ENCODE data around the gene RABIF.

RABIF gene

DNA sequence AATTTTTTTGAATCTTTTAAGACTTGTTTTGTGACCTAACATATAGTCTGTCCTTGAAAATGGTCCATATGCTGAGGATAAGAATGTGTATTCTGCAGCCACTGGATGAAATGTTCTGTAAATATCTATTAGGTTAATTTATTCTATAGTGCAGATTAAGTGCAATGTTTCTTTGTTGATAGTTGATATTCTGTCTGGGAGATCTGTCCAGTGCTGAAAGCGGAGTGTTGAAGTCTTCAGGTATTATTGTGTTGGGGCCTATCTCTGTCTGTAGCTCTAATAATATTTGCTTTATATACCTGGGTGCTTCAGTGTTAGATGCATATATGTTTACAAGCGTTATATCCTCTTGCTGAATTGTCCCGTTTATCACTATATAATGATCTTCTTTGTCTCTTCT, 45.8 kb upstream of the RABIF start:
- no peak overlapping the region for H3K4me3 ChIP-seq (replicated peaks; ENCODE audit: insufficient read depth, low read length)
- H3K27ac ChIP-seq (replicated peaks) = no peak overlapping the region
- no peak for TF ChIP-seq SPI1 (IDR thresholded peaks at IDR 0.05; ENCODE audit: borderline replicate concordance, low read depth)
- TF ChIP-seq GABPA (IDR thresholded peaks at IDR 0.05; ENCODE audit: low read depth) = no peak
- TF ChIP-seq, protein P1, sequence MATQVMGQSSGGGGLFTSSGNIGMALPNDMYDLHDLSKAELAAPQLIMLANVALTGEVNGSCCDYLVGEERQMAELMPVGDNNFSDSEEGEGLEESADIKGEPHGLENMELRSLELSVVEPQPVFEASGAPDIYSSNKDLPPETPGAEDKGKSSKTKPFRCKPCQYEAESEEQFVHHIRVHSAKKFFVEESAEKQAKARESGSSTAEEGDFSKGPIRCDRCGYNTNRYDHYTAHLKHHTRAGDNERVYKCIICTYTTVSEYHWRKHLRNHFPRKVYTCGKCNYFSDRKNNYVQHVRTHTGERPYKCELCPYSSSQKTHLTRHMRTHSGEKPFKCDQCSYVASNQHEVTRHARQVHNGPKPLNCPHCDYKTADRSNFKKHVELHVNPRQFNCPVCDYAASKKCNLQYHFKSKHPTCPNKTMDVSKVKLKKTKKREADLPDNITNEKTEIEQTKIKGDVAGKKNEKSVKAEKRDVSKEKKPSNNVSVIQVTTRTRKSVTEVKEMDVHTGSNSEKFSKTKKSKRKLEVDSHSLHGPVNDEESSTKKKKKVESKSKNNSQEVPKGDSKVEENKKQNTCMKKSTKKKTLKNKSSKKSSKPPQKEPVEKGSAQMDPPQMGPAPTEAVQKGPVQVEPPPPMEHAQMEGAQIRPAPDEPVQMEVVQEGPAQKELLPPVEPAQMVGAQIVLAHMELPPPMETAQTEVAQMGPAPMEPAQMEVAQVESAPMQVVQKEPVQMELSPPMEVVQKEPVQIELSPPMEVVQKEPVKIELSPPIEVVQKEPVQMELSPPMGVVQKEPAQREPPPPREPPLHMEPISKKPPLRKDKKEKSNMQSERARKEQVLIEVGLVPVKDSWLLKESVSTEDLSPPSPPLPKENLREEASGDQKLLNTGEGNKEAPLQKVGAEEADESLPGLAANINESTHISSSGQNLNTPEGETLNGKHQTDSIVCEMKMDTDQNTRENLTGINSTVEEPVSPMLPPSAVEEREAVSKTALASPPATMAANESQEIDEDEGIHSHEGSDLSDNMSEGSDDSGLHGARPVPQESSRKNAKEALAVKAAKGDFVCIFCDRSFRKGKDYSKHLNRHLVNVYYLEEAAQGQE (IDR thresholded peaks at IDR 0.05; ENCODE audit: insufficient replicate concordance, low read depth) = peak; percentile 87
- no peak for TF ChIP-seq POLR2AphosphoS5 (IDR thresholded peaks at IDR 0.05; ENCODE audit: low read depth)
- H3K27me3 ChIP-seq (ENCODE audit: insufficient read depth, poor library complexity, severe bottlenecking) = no peaks in the 10 kb centered on the region
- DNase-seq (ENCODE audit: low read depth in 1 of 2, low spot score in 1 of 2) = no peak

DNA sequence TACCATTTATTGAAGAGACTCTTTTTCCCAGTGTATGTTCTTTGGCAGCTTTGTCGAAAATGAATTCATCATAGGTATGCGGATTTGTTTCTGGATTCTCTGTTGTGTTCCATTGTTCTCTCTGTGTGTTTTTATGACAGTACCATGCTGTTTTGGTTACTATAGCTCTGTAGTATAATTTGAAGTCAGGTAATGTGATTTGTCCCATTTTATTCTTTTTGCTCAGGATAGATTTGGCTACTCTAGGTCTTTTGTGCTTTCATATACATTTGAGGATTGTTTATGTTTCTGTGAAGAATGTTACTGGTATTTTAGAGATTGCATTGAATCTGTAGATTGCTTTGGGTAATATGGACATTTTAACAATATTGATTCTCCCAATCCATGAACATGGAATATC, 43.5 kb upstream of the RABIF start:
- Histone ChIP-seq H3K4me3 (replicated peaks; ENCODE audit: insufficient read depth, low read length) (no peak overlapping the region), H3K27ac (replicated peaks) (no peak overlapping the region), H3K27me3 (ENCODE audit: insufficient read depth, poor library complexity, severe bottlenecking) (no peaks in the 10 kb centered on the region)
- no peak for DNase-seq (ENCODE audit: low read depth in 1 of 2, low spot score in 1 of 2)
- TF ChIP-seq GABPA (IDR thresholded peaks at IDR 0.05; ENCODE audit: low read depth) = no peak
- no peak for TF ChIP-seq SPI1 (IDR thresholded peaks at IDR 0.05; ENCODE audit: borderline replicate concordance, low read depth)

DNA sequence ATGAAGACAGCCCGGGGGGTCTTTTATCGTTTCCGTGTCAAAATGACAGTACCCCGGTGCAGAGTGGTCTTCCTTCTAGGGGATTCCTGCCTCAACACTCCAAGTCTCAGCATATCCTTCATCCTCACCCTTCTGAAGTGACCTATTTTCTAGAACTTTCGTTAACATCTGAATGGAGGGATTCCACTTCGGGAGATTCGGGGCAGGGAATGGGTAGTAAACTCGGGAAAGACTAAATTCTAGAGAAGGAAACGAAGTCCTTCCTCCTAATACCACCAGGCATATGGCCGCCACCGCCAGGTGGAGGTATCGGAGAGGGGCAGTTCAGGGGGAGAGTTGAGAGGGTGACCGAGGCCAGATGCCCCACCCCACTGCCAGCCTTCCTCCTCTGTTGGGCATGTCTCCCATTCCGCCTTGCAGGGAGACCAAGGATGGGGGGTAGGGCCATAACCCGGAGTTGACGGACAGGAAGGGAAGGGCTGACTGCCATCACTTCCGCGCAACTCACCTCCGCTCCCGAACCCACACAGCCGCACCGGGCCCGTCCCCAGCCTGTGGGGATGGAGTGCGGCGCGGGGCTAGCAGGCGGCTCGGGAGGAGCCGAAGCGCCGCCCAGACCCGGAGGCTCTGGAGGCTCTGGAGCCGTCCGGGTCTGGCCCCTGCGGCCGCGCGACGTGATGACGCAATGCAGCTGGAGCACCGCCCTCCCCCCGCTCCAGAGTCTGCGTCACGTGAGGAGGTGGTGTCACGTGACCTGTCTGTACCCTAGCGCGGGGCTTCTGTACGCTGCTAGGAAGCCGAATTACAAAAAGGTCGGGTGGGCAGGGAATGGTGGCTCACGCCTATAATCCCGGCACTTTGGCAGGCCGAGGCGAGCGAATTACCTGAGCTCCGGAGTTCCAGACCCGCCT, 37.9 kb upstream of the RABIF start, which contains the start of gene KLHL12:
TSS of gene KLHL12 (minus strand) at position 654 of the 911 bp plus-strand sequence. CDS start 2,072 bp downstream, outside the sequence.
- DNase-seq (ENCODE audit: low read depth in 1 of 2, low spot score in 1 of 2) = peak; percentile 96 to 98
- Histone ChIP-seq H3K4me3 (replicated peaks; ENCODE audit: insufficient read depth, low read length) (peak within 1 kb of the TSS; percentile 74), H3K27me3 (ENCODE audit: insufficient read depth, poor library complexity, severe bottlenecking) (no peaks in the 10 kb centered on the region), H3K27ac (replicated peaks) (peak within 1 kb of the TSS; percentile 85)
- TF ChIP-seq SPI1 (IDR thresholded peaks at IDR 0.05; ENCODE audit: borderline replicate concordance, low read depth) = no peak
- TF ChIP-seq, protein P2, sequence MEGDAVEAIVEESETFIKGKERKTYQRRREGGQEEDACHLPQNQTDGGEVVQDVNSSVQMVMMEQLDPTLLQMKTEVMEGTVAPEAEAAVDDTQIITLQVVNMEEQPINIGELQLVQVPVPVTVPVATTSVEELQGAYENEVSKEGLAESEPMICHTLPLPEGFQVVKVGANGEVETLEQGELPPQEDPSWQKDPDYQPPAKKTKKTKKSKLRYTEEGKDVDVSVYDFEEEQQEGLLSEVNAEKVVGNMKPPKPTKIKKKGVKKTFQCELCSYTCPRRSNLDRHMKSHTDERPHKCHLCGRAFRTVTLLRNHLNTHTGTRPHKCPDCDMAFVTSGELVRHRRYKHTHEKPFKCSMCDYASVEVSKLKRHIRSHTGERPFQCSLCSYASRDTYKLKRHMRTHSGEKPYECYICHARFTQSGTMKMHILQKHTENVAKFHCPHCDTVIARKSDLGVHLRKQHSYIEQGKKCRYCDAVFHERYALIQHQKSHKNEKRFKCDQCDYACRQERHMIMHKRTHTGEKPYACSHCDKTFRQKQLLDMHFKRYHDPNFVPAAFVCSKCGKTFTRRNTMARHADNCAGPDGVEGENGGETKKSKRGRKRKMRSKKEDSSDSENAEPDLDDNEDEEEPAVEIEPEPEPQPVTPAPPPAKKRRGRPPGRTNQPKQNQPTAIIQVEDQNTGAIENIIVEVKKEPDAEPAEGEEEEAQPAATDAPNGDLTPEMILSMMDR (IDR thresholded peaks at IDR 0.05; ENCODE audit: insufficient read depth, low read length) = peak; percentile 11
- TF ChIP-seq POLR2AphosphoS5 (IDR thresholded peaks at IDR 0.05; ENCODE audit: low read depth) = peak; percentile 75
- TF ChIP-seq GABPA (IDR thresholded peaks at IDR 0.05; ENCODE audit: low read depth) = no peak; the same call in 1 of the 2 replicates
- TF ChIP-seq, protein P1 (IDR thresholded peaks at IDR 0.05; ENCODE audit: insufficient replicate concordance, low read depth) = peak; percentile 34

DNA sequence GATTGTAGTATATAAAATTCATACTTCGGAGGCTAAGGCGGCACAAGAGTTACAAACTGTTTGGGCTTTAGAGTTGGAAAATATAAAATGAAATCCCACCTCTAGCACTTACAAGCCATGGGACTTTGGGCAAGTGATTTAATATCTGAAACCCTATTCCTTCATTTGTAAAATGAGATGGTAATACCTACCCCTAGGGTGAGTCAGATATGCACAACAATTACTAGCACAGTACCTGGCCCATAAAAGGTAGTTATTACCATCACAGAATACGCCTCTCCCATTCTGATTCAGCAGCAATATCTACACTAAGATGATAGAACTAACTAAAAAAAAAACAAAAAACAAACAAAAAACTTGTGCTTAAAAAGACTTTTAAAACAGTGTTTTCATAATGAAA, 34.6 kb upstream of the RABIF start:
- TF ChIP-seq, protein P1 (IDR thresholded peaks at IDR 0.05; ENCODE audit: insufficient replicate concordance, low read depth) = no peak
- TF ChIP-seq SPI1 (IDR thresholded peaks at IDR 0.05; ENCODE audit: borderline replicate concordance, low read depth) = no peak
- TF ChIP-seq, protein P2 (IDR thresholded peaks at IDR 0.05; ENCODE audit: insufficient read depth, low read length) = no peak
- TF ChIP-seq GABPA (IDR thresholded peaks at IDR 0.05; ENCODE audit: low read depth) = no peak
- TF ChIP-seq POLR2AphosphoS5 (IDR thresholded peaks at IDR 0.05; ENCODE audit: low read depth) = no peak
- Histone ChIP-seq H3K27me3 (ENCODE audit: insufficient read depth, poor library complexity, severe bottlenecking) (no peaks in the 10 kb centered on the region), H3K27ac (replicated peaks) (no peak overlapping the region), H3K4me3 (replicated peaks; ENCODE audit: insufficient read depth, low read length) (no peak overlapping the region)
- no peak for DNase-seq (ENCODE audit: low read depth in 1 of 2, low spot score in 1 of 2)
